Left ventricle myocardium inferior (tissue), 1 donor: ENCODE results near the gene TMIE. TPM values are rescaled to one million over a fixed set of nuclear protein-coding genes. Genes with fewer than 3 reads are reported as not detected.
A peak's percentile ranks its signal among the peaks of the same experiment; 100 is the strongest.

Experiments used
- DNase-seq: peaks from one replicate; pipeline ENCODE4 v3.0.0-alpha.2; 2020
- H3K27ac ChIP-seq: fragments of 200-600 bp; replicated peaks from 2 replicates; pipeline ENCODE4 v1.8.0; 2021
- H3K27me3 ChIP-seq: fragments of 200-600 bp; 2 replicates; pipeline ENCODE4 v1.8.0; 2021; ENCODE audit warnings: low read depth
- H3K36me3 ChIP-seq: fragments of 200-600 bp; 2 replicates; pipeline ENCODE4 v1.8.0; 2021
- H3K4me1 ChIP-seq: fragments of 200-600 bp; 2 replicates; pipeline ENCODE4 v1.8.0; 2021
- H3K4me3 ChIP-seq: fragments of 200-600 bp; 2 replicates; pipeline ENCODE4 v1.8.0; 2021; ENCODE audit warnings: mild to moderate bottlenecking, moderate library complexity
- H3K9me3 ChIP-seq: fragments of 200-600 bp; replicated peaks from 2 replicates; pipeline ENCODE4 v1.8.0; 2021
- CTCF ChIP-seq: fragments of 200-600 bp; IDR thresholded peaks from 2 replicates; pipeline ENCODE4 v1.8.0; 2021; ENCODE audit warnings: antibody characterized with exemption, mild to moderate bottlenecking, borderline replicate concordance
- intact Hi-C: fragments of 100-400 bp; cut with micrococcal nuclease; formaldehyde crosslinking; loops from one replicate; pipeline ENCODE4 v1.11.0; 2022
- total RNA-seq: library from RNA; stranded (reverse); fragmentation: NEBNext Ultra II Directional; extraction: Animal tissue kit (Norgen Biotek cat#: 25700); gene quantifications from one replicate; pipeline ENCODE4 v1.2.1, GENCODE V29; 2021
- donor health status: DM: no; HTN: yes; CAD: no; lungs with severe emphysema.

TMIE gene
- total RNA-seq, 1 donor from 2014 or later, result 1.5 TPM

- peak; percentile 6 for DNase-seq
- H3K27ac ChIP-seq, result no peak overlapping the region
- H3K27me3 ChIP-seq, result no peaks in the 10 kb centered on the region
- no peak for TF ChIP-seq CTCF
- H3K9me3 ChIP-seq, result no peaks in the 10 kb centered on the region
- H3K4me3 ChIP-seq, result no peak overlapping the region
- H3K4me1 ChIP-seq, result peaks cover 38% of the 10 kb centered on the region
- intact Hi-C loops, result no loop called here
- H3K36me3 ChIP-seq, result peaks cover 47% of the 10 kb centered on the region
Measured at GRCh38 chr3:46670891-46671427, 30.2 kb upstream of the TMIE start.

- H3K27me3 ChIP-seq, result no peaks in the 10 kb centered on the region
- peaks cover 38% of the 10 kb centered on the region for H3K4me1 ChIP-seq
- intact Hi-C loops, result no loop called here
- no peak overlapping the region for H3K27ac ChIP-seq
- TF ChIP-seq CTCF, result no peak
- no peak overlapping the region for H3K4me3 ChIP-seq
- H3K9me3 ChIP-seq, result no peaks in the 10 kb centered on the region
- peaks cover 50% of the 10 kb centered on the region for H3K36me3 ChIP-seq
- peak; percentile 15 for DNase-seq
Measured at GRCh38 chr3:46671541-46672348, 29.4 kb upstream of the TMIE start.

- no peak overlapping the region for H3K27ac ChIP-seq
- no peaks in the 10 kb centered on the region for H3K27me3 ChIP-seq
- peaks cover 50% of the 10 kb centered on the region for H3K36me3 ChIP-seq
- peaks cover 38% of the 10 kb centered on the region for H3K4me1 ChIP-seq
- intact Hi-C loops, result no loop called here
- no peak overlapping the region for H3K4me3 ChIP-seq
- no peaks in the 10 kb centered on the region for H3K9me3 ChIP-seq
- no peak for DNase-seq
- TF ChIP-seq CTCF, result no peak
Measured at GRCh38 chr3:46672349-46672695, 28.9 kb upstream of the TMIE start.

- peaks cover 55% of the 10 kb centered on the region for H3K36me3 ChIP-seq
- no peak overlapping the region for H3K27ac ChIP-seq
- no peak overlapping the region for H3K4me3 ChIP-seq
- peaks cover 31% of the 10 kb centered on the region for H3K4me1 ChIP-seq
- intact Hi-C loops, result no loop called here
- no peaks in the 10 kb centered on the region for H3K27me3 ChIP-seq
- no peaks in the 10 kb centered on the region for H3K9me3 ChIP-seq
- TF ChIP-seq CTCF, result no peak
- peak; percentile 12 for DNase-seq
Measured at GRCh38 chr3:46673151-46674030, 27.8 kb upstream of the TMIE start.

GRCh38 chr3:46674031-46674845, 27.0 kb upstream of the TMIE start:
- no peak overlapping the region for H3K27ac ChIP-seq
- DNase-seq, result peak; percentile 9
- peaks cover 27% of the 10 kb centered on the region for H3K4me1 ChIP-seq
- H3K27me3 ChIP-seq, result no peaks in the 10 kb centered on the region
- H3K4me3 ChIP-seq, result no peak overlapping the region
- peaks cover 56% of the 10 kb centered on the region for H3K36me3 ChIP-seq
- intact Hi-C loops, result no loop called here
- no peaks in the 10 kb centered on the region for H3K9me3 ChIP-seq
- no peak for TF ChIP-seq CTCF
